HUES48 (cell line): Measurements from ENCODE around the gene CD2BP2.
"Not testable (repeated sequence)": the region's sequence is repeated elsewhere in the genome, so short reads cannot be mapped to it uniquely, and the experiment has no call there.

Source experiments
- H3K27ac ChIP-seq: one replicate; pipeline ENCODE4 v1.7.0; 2013; ENCODE audit warnings: low read depth, low read length, inconsistent platforms
- H3K27me3 ChIP-seq: 2 replicates; pipeline ENCODE4 v1.6.1; 2013; ENCODE audit warnings: mild to moderate bottlenecking, low read length; ENCODE audit not compliant: control insufficient read depth, insufficient read depth
- H3K36me3 ChIP-seq: 2 replicates; pipeline ENCODE4 v1.6.1; 2013; ENCODE audit warnings: low read length; ENCODE audit not compliant: control insufficient read depth, insufficient read depth
- H3K4me1 ChIP-seq: 2 replicates; pipeline ENCODE4 v1.6.1; 2013; ENCODE audit warnings: mild to moderate bottlenecking, low read length; ENCODE audit not compliant: control insufficient read depth, insufficient read depth
- H3K4me3 ChIP-seq: 2 replicates; pipeline ENCODE4 v1.5.1; 2013; ENCODE audit warnings: mild to moderate bottlenecking, low read depth, low read length
- H3K9ac ChIP-seq: 2 replicates; pipeline ENCODE4 v1.6.1; 2013; ENCODE audit warnings: mild to moderate bottlenecking, low read depth, low read length, moderate library complexity
- H3K9me3 ChIP-seq: 2 replicates; pipeline ENCODE4 v1.6.1; 2013; ENCODE audit warnings: low read length; ENCODE audit not compliant: control insufficient read depth, insufficient read depth

The CD2BP2 gene

DNA sequence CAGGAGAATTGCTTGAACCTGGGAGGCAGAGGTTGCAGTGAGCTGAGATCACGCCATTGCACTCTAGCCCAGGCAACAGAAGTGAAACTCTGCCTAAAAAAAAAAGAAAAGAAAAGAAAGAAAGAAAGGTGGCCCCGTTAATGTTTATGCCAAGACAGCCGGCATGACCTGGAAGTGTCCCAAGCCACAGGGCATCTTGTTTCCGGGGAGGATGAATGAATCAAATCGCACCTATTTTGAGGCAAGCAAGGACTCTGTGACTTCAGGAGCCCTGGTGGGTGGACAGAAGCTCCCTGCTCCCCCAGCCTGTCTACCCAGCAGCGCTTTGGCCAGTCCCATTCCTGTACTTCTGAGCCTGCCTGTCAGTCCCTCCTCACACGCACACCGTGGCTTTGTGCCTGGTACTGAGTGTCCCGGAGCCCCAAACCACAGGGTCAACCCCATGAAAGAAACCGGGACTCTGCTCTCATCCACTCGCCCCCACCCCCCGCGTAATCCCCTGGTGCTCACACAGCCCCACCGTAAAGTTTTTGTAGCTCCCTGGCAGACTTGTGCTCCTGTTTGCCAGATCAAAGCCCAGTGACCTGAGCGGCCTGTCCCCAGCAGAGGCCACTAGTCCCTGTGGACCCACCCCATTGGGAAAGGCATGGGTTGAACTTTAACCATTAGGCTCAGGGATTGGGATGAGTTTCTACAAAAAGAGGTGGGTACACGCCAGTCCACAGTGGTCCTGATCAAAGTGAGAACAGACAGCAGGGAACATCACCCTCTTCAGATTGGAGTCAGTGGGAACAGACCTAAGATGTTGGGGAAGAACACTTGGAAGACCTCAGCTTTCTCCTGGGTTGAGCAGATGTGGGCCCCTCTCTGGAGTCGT lies 19.3 kb downstream of the CD2BP2 start:
- Histone ChIP-seq H3K9me3 (no peaks in the 10 kb centered on the region), H3K9ac (no peak overlapping the region), H3K36me3 (no peaks in the 10 kb centered on the region), H3K4me3 (peak overlapping the region; percentile 85), H3K27me3 (no peaks in the 10 kb centered on the region), H3K4me1 (peaks cover 6% of the 10 kb centered on the region; the same call in 1 of the 2 replicates), H3K27ac (no peak overlapping the region)

DNA sequence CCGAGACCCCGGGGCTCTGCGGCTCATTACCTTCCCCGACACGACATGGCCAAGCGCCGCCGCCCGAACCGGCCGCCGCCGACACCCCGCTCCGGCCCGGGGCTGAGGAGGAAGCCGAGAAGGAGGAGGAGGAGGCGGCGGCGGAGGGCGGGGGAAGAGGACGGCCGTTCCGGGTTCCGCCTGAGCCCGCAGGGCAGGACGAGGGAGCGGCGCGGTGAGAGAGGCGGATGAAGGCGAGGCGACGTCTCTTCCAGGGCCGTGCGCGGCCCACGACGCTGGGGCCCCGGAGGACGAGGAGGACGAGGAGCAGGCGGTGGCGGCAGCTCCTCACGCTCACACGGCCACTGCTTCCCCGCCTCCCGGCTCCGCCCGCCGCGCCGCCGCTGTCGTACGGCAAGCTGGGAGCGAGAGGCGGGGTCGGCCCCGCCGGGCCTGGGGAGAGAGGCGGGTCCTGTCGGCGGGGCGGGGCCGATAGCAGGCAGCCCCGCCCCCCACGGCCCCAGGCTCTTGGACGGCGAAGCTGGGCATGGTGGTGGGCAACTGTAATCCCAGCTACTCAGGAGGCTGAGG lies 20.0 kb downstream of the CD2BP2 start:
- Histone ChIP-seq H3K9ac (peak overlapping the region; percentile 78; the same call in 1 of the 2 replicates), H3K27ac (peak overlapping the region; percentile 87), H3K4me3 (peak overlapping the region; percentile 85)
- not testable (repeated sequence) for H3K36me3 ChIP-seq, H3K27me3 ChIP-seq, H3K9me3 ChIP-seq, H3K4me1 ChIP-seq

DNA sequence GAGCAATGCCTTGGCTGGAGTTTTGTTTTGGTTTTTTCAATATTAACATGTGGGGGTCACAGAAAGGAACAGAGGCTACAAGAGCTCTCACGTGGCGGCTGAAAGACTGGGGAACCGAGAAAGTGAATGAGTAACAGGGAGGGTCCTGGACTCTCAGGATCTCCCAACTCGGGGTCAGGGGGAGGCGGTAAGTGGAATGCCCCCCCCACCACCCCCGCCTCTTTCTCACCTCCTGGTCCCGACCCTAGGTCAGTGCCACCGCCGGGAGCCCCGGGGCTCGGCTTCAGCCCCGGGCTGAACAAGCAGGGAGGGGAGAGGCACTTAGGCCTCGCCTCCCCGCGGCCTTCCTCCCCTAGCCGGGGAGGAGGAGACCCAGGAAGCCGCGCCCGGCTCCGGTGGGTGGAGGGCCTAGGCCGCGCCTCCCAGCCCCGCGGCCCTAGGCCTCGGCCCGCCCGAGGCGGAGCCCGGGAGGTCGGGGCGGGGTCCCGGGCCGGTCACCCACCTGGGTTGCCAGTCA lies 20.6 kb downstream of the CD2BP2 start:
- peak overlapping the region; percentile 70 for H3K27ac ChIP-seq
- not testable (repeated sequence) for H3K4me1 ChIP-seq, H3K36me3 ChIP-seq, H3K9me3 ChIP-seq, H3K27me3 ChIP-seq, H3K9ac ChIP-seq
- peak overlapping the region; percentile 85 for H3K4me3 ChIP-seq

DNA sequence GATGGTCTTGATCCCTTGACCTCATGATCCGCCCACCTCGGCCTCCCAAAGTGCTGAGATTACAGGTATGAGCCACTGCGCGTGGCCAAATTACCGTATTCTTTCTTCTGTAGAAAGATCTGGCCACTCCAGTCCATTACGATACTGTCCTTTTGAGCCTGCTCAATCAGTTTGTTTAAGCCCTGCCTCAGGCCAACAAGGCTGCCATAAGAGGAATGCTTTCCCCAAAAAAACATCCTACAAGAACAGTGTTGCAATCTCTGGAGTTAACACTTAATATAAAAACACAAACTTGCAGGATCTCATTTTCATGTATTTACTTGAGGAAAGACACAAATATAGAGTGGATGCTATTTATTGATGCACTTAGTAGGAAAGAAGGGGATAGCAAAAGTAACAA lies 30.9 kb downstream of the CD2BP2 start:
- not testable (repeated sequence) for H3K36me3 ChIP-seq, H3K4me1 ChIP-seq, H3K9ac ChIP-seq, H3K27me3 ChIP-seq, H3K27ac ChIP-seq, H3K4me3 ChIP-seq, H3K9me3 ChIP-seq

DNA sequence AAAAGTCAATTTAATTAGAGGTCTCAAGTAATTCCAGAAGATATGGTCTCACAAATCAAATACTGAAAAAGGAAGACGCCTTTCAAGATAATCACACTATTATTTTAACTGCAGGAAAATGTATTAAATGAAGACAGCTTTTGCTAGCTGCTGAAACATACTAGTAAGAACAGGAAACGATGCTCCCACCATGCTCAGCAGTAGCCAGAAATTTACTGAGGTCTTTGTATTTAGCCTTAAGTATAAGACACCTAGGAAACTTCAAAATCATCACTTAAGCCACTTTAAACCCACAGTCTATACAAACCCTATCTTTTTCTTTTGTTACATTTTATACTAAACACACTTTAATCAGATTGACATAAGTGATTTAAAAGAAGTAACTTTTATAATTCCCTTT lies 36.5 kb downstream of the CD2BP2 start:
- H3K4me3 ChIP-seq, H3K27me3 ChIP-seq, H3K27ac ChIP-seq: not testable (repeated sequence)

DNA sequence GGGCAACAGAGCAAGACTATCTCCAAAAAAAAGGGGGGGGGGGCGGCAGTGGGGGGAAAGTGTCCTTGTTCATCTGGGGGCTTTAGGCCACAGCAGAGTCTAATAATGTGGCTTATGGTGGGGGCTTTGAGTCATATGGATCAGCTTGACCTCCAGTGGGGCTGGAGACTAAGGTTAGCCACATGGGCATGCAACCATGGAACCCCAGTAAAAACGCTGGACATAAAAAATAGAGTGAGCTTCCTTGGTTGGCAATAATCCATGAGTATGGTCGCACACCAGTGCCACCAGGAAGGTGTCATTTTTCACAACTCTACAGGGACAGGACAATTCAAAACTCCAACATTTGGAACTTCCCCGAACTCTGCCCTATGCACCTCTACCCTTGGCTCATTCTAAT lies 44.2 kb downstream of the CD2BP2 start:
- not testable (repeated sequence) for H3K9me3 ChIP-seq, H3K4me1 ChIP-seq, H3K36me3 ChIP-seq, H3K27me3 ChIP-seq, H3K4me3 ChIP-seq, H3K9ac ChIP-seq, H3K27ac ChIP-seq

More for the DNA sequence above, 36.5 kb downstream of the CD2BP2 start:
- H3K9me3 ChIP-seq, H3K36me3 ChIP-seq, H3K4me1 ChIP-seq, H3K9ac ChIP-seq: not testable (repeated sequence)

DNA sequence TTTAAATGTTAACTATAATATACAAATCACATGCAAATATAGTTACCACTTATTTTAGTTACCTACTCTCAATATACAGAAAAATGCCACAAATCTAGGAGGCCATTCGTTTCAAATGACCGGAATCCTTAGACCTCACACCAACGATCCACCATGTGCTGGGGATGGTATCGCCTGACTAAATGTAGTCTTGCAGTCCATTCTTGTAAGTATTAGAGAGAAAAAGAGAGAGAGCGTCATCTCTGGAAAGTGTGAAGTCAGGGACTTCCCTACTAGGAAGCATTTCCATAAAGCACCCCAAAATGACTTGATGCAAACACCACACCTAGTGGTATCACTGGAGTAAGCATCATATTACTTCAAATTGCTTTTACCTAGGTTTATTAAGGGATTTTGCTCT lies 45.9 kb downstream of the CD2BP2 start:
- not testable (repeated sequence) for H3K9ac ChIP-seq, H3K27ac ChIP-seq, H3K27me3 ChIP-seq, H3K4me1 ChIP-seq, H3K36me3 ChIP-seq, H3K9me3 ChIP-seq, H3K4me3 ChIP-seq
